ENCODE results near the gene EMP2.

The EMP2 gene

DNA sequence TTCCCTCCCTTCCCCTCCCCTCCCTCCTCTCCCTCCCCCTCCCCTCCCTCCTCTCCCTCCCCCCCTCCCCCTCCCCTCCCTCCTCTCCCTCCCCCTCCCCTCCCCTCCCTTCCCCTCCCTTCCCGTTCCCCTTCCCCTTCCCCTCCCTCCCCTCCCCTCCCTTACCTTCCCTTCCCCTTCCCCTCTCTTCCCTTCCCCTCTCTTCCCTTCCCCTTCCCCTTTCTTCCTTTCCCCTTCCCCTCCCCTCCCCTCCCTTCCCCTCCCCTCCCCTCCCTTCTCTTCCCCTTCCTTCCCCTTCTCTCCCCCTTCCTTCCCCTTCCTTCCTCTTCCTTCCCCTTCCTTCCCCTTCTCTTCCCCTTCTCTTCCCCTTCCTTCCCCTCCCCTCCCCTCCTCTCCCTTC lies 61.1 kb downstream of the EMP2 start:
- H3K9ac ChIP-seq, result no peak overlapping the region
- H2AFZ ChIP-seq (ENCODE audit: low read depth), result no peak overlapping the region
- H3K27me3 ChIP-seq (ENCODE audit: insufficient read depth, low read depth), result no peaks in the 10 kb centered on the region
- H3K79me2 ChIP-seq (ENCODE audit: insufficient read depth, low read depth), result no peaks in the 10 kb centered on the region
- H3K4me1 ChIP-seq (ENCODE audit: low read depth, poor library complexity, severe bottlenecking), result peaks cover 27% of the 10 kb centered on the region
- H3K36me3 ChIP-seq (ENCODE audit: insufficient read depth), result no peaks in the 10 kb centered on the region
- no peaks in the 10 kb centered on the region for H4K20me1 ChIP-seq (ENCODE audit: insufficient read depth)
- TF ChIP-seq, protein P1, sequence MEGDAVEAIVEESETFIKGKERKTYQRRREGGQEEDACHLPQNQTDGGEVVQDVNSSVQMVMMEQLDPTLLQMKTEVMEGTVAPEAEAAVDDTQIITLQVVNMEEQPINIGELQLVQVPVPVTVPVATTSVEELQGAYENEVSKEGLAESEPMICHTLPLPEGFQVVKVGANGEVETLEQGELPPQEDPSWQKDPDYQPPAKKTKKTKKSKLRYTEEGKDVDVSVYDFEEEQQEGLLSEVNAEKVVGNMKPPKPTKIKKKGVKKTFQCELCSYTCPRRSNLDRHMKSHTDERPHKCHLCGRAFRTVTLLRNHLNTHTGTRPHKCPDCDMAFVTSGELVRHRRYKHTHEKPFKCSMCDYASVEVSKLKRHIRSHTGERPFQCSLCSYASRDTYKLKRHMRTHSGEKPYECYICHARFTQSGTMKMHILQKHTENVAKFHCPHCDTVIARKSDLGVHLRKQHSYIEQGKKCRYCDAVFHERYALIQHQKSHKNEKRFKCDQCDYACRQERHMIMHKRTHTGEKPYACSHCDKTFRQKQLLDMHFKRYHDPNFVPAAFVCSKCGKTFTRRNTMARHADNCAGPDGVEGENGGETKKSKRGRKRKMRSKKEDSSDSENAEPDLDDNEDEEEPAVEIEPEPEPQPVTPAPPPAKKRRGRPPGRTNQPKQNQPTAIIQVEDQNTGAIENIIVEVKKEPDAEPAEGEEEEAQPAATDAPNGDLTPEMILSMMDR (conservative IDR thresholded peaks at IDR 0.05; ENCODE audit: low read depth, low read length), result no peak
- H3K4me2 ChIP-seq, result no peak overlapping the region
- no peak overlapping the region for H3K27ac ChIP-seq
- H3K4me3 ChIP-seq (IDR thresholded peaks at IDR 0.05; ENCODE audit: insufficient read depth, low read depth, low read length), result no peak overlapping the region

- no peaks in the 10 kb centered on the region for H3K36me3 ChIP-seq (ENCODE audit: insufficient read depth)
- TF ChIP-seq, protein P1 (conservative IDR thresholded peaks at IDR 0.05; ENCODE audit: low read depth, low read length), result no peak
- H3K27me3 ChIP-seq (ENCODE audit: insufficient read depth, low read depth), result no peaks in the 10 kb centered on the region
- H3K4me3 ChIP-seq (IDR thresholded peaks at IDR 0.05; ENCODE audit: insufficient read depth, low read depth, low read length), result no peak overlapping the region
- no peak overlapping the region for H3K4me2 ChIP-seq
- H4K20me1 ChIP-seq (ENCODE audit: insufficient read depth), result no peaks in the 10 kb centered on the region
- no peak overlapping the region for H3K27ac ChIP-seq
- peaks cover 28% of the 10 kb centered on the region for H3K4me1 ChIP-seq (ENCODE audit: low read depth, poor library complexity, severe bottlenecking)
- H3K9ac ChIP-seq, result no peak overlapping the region
- no peaks in the 10 kb centered on the region for H3K79me2 ChIP-seq (ENCODE audit: insufficient read depth, low read depth)
- no peak overlapping the region for H2AFZ ChIP-seq (ENCODE audit: low read depth)
Measured at GRCh38 chr16:10518479-10519041, 61.8 kb downstream of the EMP2 start.

GRCh38 chr16:10517868-10518267 lies 62.5 kb downstream of the EMP2 start:
- Histone ChIP-seq H3K27me3 (ENCODE audit: insufficient read depth, low read depth) (no peaks in the 10 kb centered on the region), H3K4me1 (ENCODE audit: low read depth, poor library complexity, severe bottlenecking) (peaks cover 22% of the 10 kb centered on the region), H3K27ac (no peak overlapping the region), H3K4me3 (IDR thresholded peaks at IDR 0.05; ENCODE audit: insufficient read depth, low read depth, low read length) (no peak overlapping the region), H2AFZ (ENCODE audit: low read depth) (no peak overlapping the region), H3K4me2 (no peak overlapping the region), H3K36me3 (ENCODE audit: insufficient read depth) (no peaks in the 10 kb centered on the region), H3K79me2 (ENCODE audit: insufficient read depth, low read depth) (no peaks in the 10 kb centered on the region), H4K20me1 (ENCODE audit: insufficient read depth) (no peaks in the 10 kb centered on the region), H3K9ac (no peak overlapping the region)
- TF ChIP-seq, protein P1 (conservative IDR thresholded peaks at IDR 0.05; ENCODE audit: low read depth, low read length), result no peak

DNA sequence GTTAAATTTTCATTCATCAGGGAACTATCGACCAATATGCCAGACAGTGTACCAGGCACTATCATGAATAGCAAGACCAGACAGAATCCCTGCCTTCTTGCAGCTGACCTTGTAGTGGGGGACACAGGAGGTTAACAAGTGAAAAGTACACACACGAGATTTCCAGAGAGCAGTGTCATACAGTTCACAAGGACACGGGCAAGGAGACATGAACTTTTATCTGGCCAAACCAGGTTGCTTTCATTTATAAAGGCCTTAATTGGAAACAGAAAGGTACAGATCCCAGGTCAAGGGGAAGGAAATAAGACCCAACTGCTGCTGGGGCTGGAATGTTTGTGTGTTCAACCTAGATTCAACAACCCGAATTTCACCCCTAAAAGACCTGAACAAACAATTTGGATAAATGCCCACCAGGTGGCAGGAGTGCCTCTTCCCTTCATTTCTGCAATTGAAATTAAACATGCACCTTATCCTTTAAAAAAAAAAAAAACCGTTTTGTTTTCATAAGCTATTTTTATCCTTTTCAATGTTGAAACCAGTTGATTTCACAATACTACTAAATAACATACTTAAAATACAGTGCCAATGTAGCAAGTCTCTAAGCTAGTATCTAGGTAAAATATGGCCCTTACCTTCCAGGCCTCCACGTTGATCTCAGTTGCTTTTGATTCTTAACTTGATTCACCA lies 65.9 kb downstream of the EMP2 start:
- Histone ChIP-seq H3K4me3 (IDR thresholded peaks at IDR 0.05; ENCODE audit: insufficient read depth, low read depth, low read length) (no peak overlapping the region), H2AFZ (ENCODE audit: low read depth) (no peak overlapping the region), H3K27me3 (ENCODE audit: insufficient read depth, low read depth) (no peaks in the 10 kb centered on the region), H3K36me3 (ENCODE audit: insufficient read depth) (no peaks in the 10 kb centered on the region), H4K20me1 (ENCODE audit: insufficient read depth) (no peaks in the 10 kb centered on the region), H3K27ac (no peak overlapping the region), H3K79me2 (ENCODE audit: insufficient read depth, low read depth) (no peaks in the 10 kb centered on the region), H3K9ac (no peak overlapping the region), H3K4me2 (peak overlapping the region; percentile 29), H3K4me1 (ENCODE audit: low read depth, poor library complexity, severe bottlenecking) (peaks cover 40% of the 10 kb centered on the region)
- TF ChIP-seq, protein P1 (conservative IDR thresholded peaks at IDR 0.05; ENCODE audit: low read depth, low read length), result peak; percentile 94

Data from KMS-11 (cell line).